Esophagus muscularis mucosa (tissue), 3 donors: ENCODE data around the gene PIP5K1B.

Source experiments
- POLR2A ChIP-seq: fragments of 450-650 bp; IDR thresholded peaks from one replicate; pipeline ENCODE4 v1.6.1; 2017; ENCODE audit warnings: antibody characterized with exemption, moderate library complexity, mild to moderate bottlenecking, low read depth
- POLR2AphosphoS5 ChIP-seq, 2 donors: sonication (generic); formaldehyde crosslinking; IDR thresholded peaks; one replicate each; pipeline ENCODE4 v1.6.1; 2017; ENCODE audit warnings: antibody characterized with exemption in 2 of 2
- TF ChIP-seq, protein P1 (sequence below), 3 experiments: fragments of 200-600 bp in 2 of 3; fragments of 450-650 bp in 1 of 3; sonication (generic) in 2 of 3; IDR thresholded peaks; one replicate each; pipeline ENCODE4 v1.5.1; 2017 to 2019; ENCODE audit warnings: antibody characterized with exemption in 3 of 3, mild to moderate bottlenecking in 2 of 3, moderate library complexity in 1 of 3

DNA sequence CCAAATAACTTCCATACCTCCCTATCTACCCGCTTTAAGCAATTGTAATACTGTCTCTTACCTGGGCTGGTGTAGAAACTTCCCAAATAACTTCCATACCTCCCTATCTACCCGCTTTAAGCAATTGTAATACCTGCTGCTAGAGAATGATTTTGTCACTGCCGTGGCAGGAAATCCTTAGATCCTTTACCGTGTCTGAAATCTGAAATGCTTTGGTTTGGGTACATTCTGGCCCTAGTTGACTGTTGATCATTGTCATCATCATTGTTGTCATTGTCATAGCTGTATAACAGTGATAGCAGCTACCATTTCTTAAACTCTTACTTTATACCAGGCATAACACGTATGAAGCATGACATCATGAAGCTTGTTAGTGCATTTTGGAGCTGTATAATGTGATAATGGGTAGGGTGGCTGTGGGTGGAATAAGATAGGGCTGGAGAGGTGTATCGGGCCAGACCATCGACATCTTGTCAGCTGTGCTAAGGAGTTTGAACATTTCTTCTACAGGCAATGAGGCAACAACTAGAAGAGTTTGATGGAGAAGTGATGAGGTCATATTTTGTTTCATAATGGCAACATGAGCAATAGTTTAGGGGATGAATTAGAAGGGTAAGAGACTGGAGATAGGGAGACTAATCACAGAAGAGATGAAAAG lies 15.7 kb downstream of the PIP5K1B start:
- TF ChIP-seq, protein P1, sequence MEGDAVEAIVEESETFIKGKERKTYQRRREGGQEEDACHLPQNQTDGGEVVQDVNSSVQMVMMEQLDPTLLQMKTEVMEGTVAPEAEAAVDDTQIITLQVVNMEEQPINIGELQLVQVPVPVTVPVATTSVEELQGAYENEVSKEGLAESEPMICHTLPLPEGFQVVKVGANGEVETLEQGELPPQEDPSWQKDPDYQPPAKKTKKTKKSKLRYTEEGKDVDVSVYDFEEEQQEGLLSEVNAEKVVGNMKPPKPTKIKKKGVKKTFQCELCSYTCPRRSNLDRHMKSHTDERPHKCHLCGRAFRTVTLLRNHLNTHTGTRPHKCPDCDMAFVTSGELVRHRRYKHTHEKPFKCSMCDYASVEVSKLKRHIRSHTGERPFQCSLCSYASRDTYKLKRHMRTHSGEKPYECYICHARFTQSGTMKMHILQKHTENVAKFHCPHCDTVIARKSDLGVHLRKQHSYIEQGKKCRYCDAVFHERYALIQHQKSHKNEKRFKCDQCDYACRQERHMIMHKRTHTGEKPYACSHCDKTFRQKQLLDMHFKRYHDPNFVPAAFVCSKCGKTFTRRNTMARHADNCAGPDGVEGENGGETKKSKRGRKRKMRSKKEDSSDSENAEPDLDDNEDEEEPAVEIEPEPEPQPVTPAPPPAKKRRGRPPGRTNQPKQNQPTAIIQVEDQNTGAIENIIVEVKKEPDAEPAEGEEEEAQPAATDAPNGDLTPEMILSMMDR (IDR thresholded peaks at IDR 0.05), result no peak
- TF ChIP-seq POLR2AphosphoS5 (IDR thresholded peaks at IDR 0.05) (no peak), POLR2A (no peak)
